ENCODE data around the gene MIS12.

DNA sequence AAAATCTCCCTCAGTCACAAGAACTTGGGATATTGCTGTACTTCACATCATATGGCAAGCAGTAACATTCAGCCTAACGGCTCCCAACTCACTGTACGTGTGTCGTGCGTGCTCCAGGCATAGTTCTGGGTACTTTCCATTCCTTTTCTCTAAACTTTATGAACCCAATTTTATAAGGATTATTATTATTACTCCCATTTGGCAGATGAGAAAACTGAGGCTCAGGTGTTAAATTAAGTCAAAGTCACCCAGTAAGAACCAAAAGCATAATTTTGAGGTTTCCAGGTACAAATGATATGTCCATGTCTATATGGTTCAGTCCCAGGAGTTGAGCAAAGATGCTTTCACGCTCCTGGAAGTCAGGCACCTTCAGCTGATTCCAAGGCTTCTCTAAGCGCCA lies 42.6 kb upstream of the MIS12 start:
- TF ChIP-seq SIN3A (IDR thresholded peaks at IDR 0.05; ENCODE audit: borderline replicate concordance, insufficient read depth, low read length) (no peak), POLR2AphosphoS5 (IDR thresholded peaks at IDR 0.05; ENCODE audit: low read depth, low read length) (no peak), TAF1 (IDR thresholded peaks at IDR 0.05; ENCODE audit: borderline replicate concordance, insufficient read depth, low read length) (no peak)
